NCI-H2196 (cell line): ENCODE results near the gene KRTAP10-4.
"Not testable (repeated sequence)": the region's sequence is repeated elsewhere in the genome, so short reads cannot be mapped to it uniquely, and the experiment has no call there.

ENCODE experiments used
- DNase-seq: peaks from one replicate; lab custom pipeline; 2025; ENCODE audit not compliant: unreplicated experiment; lab: John Stamatoyannopoulos, UW

Gene KRTAP10-4

DNA sequence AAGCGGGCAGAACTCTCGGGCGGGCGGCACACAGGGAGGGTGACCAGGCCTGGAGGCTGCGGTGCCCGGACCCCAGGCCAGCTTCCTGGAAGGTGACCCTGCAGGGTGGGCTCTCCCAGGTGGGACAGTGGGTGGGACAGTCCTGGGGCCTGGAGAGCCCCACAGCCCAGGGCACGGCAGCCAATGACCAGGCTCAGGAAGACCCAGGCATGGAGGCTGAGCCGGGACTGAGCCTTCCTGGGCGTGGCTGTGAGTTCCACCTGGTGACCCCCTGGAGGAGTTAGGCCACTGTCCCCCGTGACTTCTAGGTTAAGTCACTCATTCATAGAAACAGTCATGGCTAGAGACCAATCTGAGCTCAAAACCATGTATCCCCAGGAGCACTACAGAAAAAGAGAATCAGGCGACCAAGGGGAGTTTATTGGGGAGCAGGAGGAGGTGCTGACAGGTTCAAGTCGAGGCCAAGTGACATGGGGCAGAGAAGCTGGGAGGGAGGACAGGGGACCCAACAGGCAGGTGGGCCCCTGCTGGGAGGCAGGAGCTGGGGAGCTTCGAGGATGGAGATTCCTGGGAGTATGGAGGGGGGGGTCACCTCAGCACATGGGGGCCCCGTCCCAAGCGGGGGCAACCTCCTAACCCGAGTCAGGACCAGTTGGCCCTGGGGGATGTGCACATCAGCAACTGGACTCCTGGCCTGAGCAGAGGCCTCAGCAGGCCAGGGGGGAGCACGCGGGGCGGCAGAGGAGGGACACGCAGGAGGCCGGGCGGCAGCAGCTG lies 5.7 kb downstream of the KRTAP10-4 start:
- DNase-seq = no peak

DNA sequence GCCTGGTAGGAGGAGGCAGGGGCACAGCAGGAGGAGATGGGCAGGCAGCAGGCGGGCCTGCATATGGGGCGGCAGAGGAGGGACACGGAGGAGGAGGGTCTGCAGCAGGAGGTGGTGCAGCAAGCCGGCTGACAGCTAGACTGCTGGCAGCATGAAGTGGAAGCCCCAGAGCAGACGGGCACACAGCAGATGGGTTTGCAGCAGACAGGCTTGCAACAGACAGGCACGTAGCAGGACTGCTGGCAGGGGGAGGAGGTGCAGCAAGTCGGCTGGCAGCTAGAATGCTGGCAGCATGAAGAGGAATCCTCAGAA lies 6.3 kb downstream of the KRTAP10-4 start:
- DNase-seq = no peak

DNA sequence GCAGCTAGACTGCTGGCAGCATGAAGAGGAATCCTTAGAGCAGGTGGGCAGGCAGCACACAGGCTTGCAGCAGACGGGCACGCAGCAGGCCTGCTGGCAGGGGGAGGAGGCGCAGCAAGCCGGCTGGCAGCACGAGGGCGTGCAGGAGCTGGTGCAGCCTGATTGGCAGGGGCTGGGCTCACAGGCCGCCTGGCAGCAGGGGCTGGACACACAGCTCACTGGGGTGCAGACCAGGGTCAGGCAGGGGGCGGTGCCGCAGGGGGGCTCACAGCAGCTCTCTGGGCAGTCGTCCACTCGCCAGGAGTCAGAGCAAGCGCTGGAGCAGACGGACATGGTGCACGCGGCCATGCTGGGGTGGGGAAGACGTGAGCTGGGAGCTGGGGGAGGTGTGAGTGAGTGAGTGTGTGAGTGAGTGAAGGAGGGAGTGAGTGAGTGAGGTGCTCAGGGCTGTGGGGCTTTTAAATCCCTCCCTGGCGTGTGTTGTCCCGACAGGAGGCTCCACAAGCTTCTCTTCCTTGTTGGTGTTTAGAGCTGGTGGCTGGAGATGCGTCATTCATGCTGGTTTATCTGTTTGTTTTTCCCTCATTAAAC lies 6.8 kb downstream of the KRTAP10-4 start, which contains the start of gene KRTAP10-5:
KRTAP10-5 (minus strand) TSS at position 374 of the 591 bp plus-strand sequence; CDS start at position 348, 26 bp downstream.
- not testable (repeated sequence) for DNase-seq

DNA sequence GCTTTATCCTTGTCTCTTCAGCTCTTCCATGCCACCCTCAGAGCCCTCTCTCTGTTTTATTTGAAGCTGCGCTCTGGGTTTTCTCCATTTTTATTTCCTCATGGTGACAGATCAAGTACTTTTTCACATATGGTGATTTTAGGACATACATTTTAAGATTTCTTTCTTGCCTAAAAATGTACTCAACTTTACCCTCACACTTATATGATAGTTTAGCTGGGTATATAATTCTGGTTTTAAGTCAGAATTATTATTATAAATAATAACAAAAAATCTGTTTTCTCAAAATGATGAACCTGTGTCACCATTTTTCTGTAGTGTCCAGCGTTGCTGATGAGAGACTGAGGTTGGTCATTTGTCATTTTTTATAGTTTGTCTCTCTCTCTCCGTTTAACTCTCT lies 7.6 kb downstream of the KRTAP10-4 start:
- DNase-seq = no peak

DNA sequence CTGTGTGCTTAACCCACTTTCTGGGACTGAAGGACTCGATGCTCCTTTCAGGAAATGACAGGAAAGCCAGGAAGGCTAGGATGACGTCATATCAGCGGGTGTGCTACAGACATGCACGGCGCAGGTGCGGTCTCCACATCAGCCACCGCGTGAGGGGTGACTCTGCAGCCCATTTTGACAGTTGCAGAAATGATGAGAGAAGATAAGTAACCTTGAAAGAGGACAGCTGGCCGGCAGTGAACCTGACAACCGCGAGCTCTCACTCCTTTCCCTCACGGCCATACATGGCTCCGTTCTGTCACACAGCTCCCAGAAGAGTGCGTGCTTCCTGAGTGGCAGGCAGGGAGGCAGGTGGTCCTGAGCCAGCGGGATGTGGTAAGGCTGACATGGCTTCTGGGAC lies 8.5 kb downstream of the KRTAP10-4 start:
- DNase-seq = no peak

- DNase-seq = no peak
Measured at GRCh38 chr21:44583089-44583799, 9.7 kb downstream of the KRTAP10-4 start.

GRCh38 chr21:44583800-44584147 lies 10.2 kb downstream of the KRTAP10-4 start:
- DNase-seq = no peak

- no peak for DNase-seq
Measured at GRCh38 chr21:44585892-44586291, 12.4 kb downstream of the KRTAP10-4 start.

- no peak for DNase-seq
Measured at GRCh38 chr21:44589094-44589493, 15.6 kb downstream of the KRTAP10-4 start.

GRCh38 chr21:44589586-44590305 lies 16.2 kb downstream of the KRTAP10-4 start:
- DNase-seq = no peak

DNA sequence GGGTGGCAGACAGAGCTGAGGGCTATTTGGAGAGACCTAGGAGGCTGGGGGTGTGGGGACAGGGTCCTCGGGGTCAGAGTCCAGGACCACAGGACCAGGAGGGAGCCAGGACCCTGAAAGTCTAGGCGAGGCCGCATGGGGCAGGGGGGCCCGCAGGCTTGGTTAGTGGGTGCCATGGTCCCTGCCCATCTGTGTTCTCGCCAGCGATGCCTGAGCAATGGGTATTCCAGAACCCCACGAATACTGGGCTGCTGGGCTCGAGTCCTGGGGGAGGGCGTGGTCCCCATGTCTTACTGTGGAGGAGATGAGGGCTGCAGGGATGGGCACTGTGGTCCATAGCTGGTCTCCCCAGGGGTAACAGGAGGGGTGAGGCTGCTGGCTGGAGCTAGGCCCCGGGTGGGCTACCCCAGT lies 16.8 kb downstream of the KRTAP10-4 start:
- DNase-seq = no peak

- not testable (repeated sequence) for DNase-seq
Measured at GRCh38 chr21:44590897-44591800, 17.6 kb downstream of the KRTAP10-4 start.

DNA sequence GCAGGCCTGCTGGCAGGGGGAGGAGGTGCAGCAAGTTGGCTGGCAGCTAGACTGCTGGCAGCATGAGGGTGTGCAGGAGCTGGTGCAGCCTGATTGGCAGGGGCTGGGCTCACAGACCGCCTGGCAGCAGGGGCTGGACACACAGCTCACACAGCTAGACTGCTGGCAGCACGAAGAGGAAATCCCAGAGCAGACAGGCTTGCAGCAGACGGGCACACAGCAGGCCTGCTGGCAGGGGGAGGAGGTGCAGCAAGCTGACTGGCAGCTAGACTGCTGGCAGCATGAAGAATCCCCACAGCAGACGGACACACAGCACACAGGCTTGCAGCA lies 18.2 kb downstream of the KRTAP10-4 start:
- DNase-seq = not testable (repeated sequence)

DNA sequence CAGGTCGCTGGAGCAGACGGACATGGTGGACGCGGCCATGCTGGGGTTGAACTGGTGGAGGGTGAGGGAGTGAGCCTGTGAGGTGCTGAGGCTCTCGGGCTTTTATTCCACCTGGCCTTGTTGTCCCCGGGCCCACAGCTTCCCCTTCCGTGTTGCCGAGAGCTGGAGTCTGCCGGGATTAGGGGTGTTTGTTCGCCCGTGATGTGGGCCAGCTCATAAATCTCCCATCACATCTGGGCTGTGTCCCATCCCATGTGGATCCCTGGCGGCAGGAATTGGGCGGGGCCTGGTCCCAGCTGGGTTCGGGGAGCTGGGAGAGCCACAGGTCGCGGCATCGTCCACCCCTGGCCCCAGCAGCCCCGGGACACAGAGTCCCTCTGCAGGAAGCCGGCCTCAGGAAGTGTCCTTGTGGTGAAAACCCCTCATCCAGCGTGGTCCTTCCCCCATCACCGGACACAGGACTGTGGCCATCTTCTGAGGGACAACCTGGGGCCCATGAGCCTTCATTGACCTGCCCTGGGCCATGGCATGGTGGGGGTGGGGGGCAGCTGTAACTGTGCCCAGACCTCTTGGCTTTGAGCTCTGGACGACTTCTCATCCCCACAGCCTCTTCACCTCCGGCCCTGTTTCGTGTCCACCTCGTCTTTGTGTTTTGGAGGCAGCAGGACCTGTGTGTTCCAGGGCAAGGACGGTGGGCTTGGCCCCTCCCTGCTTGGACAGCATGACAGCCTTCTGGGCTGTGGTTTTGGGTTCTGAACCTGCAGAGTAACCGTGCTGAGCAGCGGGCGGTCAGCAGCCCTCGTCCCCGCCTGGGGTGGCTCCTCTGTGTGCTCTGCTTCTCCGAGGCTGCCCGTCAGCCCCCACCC lies 19.1 kb downstream of the KRTAP10-4 start, which contains the start of gene KRTAP10-6:
KRTAP10-6 (minus strand) TSS at position 60 of the 866 bp plus-strand sequence; CDS start at position 39, 21 bp downstream.
- no peak for DNase-seq

DNA sequence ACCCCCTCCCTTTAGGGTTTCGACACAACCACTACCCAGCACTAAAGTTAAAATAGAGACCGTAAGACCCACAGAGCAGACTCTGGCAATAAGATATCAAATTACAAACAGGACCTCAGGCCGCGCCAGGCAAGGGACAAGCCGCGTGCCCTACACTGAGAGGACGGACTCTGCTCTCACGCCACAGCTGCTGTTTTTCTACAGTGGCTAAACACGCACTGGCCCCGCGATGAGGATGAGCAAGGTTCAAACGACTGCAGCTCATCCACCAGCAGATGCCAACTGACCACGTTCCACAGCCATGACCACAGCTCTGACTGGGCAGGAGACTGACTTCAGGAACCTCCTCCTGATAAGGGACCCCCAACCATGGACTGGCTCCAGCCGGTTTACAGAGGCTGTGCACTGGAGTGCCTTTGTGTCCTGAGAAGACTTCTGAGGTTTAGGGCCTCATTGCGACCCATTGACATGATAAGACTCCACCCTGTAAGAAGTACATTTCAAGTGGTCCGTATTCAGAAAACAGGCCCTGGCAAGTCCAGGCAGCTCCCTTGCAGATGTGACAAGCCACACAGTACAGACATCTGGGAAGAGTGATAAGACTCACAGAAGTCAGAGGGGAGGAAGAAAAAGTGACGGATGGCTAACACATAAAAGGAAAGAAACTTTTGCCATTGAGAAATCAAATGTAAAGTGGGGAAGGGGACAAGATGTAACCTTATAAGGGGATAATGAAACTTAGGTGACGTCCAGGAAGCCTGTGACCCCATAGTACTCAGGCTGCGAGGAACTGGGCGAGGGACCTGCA lies 20.3 kb downstream of the KRTAP10-4 start:
- no peak for DNase-seq

DNA sequence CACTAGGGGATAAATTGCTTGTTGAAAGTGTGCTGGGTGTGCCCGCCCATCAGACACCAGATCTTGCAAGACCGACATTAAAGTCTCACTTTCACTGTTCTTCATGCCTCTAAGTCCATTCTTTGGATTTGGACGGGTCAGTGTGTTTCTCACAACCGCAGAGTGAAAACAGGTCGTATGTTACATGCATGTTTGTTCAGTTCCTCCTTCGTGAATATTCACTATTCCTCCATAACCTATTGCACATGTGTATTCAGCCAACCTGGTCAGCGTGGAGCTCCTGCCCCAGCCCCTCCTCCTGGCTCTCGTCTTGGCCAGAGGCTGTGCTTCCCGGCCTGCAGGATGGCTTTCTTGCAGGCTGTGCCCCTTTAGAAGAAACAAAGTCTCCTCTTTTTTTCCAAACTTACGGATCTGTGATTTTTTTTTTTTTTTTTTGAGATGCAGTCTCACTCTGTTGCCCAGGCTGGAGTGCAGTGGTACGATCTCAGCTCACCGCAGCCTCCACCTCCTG lies 20.9 kb downstream of the KRTAP10-4 start:
- no peak for DNase-seq

- DNase-seq = no peak
Measured at GRCh38 chr21:44595524-44595923, 22.0 kb downstream of the KRTAP10-4 start.

- no peak for DNase-seq
Measured at GRCh38 chr21:44596068-44596725, 22.7 kb downstream of the KRTAP10-4 start.
